Measurements from ENCODE around the gene TNFRSF21. TPM values are rescaled to one million over a fixed set of nuclear protein-coding genes. Genes with fewer than 3 reads are reported as not detected.
"Not testable (repeated sequence)": the region's sequence is repeated elsewhere in the genome, so short reads cannot be mapped to it uniquely, and the experiment has no call there.

TNFRSF21 gene
- total and polyA plus RNA-seq, 8 donors, result 14.8 to 55.8 (median 18.1) TPM

DNA sequence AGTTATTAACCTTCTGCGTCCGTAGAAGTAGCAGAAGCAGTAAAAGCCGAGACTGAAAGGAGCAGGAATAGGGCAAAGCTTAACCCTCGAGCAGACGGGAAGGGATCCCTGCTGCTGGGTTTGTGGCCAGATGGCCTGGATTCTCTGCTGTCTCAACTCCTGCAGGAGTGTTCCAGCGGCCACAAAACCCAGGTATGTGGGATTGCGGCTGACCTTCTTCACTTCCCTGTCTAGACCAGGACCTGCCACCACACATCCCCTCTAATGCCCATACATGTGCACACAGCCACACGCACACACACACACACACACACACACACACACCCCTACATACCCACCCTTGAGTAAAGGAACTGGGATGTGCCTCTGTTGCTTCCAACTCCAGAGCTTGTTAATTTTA lies 33.1 kb upstream of the TNFRSF21 start:
- Histone ChIP-seq H3K36me3 (no peaks in the 10 kb centered on the region), H3K4me1 (no peaks in the 10 kb centered on the region), H3K27ac (no peak overlapping the region), H3K27me3 (no peaks in the 10 kb centered on the region), H3K4me3 (no peak overlapping the region), H3K9me3 (no peaks in the 10 kb centered on the region)
- ATAC-seq, result no peak
- DNase-seq, result no peak
- TF ChIP-seq, protein P1, sequence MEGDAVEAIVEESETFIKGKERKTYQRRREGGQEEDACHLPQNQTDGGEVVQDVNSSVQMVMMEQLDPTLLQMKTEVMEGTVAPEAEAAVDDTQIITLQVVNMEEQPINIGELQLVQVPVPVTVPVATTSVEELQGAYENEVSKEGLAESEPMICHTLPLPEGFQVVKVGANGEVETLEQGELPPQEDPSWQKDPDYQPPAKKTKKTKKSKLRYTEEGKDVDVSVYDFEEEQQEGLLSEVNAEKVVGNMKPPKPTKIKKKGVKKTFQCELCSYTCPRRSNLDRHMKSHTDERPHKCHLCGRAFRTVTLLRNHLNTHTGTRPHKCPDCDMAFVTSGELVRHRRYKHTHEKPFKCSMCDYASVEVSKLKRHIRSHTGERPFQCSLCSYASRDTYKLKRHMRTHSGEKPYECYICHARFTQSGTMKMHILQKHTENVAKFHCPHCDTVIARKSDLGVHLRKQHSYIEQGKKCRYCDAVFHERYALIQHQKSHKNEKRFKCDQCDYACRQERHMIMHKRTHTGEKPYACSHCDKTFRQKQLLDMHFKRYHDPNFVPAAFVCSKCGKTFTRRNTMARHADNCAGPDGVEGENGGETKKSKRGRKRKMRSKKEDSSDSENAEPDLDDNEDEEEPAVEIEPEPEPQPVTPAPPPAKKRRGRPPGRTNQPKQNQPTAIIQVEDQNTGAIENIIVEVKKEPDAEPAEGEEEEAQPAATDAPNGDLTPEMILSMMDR (IDR thresholded peaks at IDR 0.05), result no peak
- intact Hi-C loops (cut with DNase I), result no loop called here

DNA sequence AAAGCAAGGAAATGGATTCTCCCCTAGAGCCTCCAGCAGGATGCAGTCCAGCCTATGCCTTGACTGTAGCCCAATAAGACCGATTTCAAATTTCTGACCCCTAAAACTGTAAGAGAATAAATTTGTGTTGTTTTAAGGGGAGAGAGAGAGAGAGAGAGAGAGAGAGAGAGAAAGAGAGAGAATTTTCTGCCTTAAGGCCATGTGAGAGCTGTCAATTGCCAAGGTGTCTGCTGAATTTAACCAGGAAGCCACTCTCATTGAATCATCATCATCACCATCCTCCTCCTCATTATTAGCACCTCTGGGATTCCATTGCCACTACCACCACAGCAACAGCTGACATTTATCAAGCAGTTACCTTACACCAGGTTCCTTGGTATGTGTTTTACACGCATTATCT lies 27.8 kb upstream of the TNFRSF21 start:
- DNase-seq (no peak), ATAC-seq (no peak)
- TF ChIP-seq, protein P1 (IDR thresholded peaks at IDR 0.05), result no peak
- Histone ChIP-seq H3K9me3 (peaks cover 0 to 3% of the 10 kb centered on the region in 2 donors), H3K4me3 (no peak overlapping the region), H3K36me3 (no peaks in the 10 kb centered on the region), H3K27ac (no peak overlapping the region), H3K27me3 (no peaks in the 10 kb centered on the region), H3K4me1 (peaks cover 0 to 3% of the 10 kb centered on the region in 2 donors)
- intact Hi-C loops (cut with DNase I), result no loop called here

DNA sequence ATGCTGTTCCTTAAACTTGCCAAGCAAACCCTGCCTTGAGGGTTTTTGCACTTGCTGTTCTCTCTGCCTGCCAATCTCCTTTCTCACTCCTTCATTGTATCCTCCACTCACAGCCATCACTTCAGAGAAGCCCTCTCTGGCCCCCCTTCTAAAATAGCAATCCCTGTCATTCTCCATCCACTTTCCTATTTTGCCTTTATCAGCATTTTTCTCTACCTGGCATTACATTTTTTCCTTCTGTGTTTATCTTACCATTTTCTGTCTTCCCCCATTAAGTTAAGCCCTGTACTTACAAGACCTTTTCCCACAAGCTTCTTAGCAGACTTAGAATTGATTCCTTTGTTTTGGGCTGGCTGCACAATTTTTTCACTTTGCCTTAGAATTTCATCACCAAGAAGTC lies 26.6 kb upstream of the TNFRSF21 start:
- Histone ChIP-seq H3K27ac (no peak overlapping the region), H3K4me3 (no peak overlapping the region), H3K9me3 (peaks cover 0 to 3% of the 10 kb centered on the region in 2 donors), H3K27me3 (no peaks in the 10 kb centered on the region), H3K36me3 (no peaks in the 10 kb centered on the region), H3K4me1 (peaks cover 0 to 3% of the 10 kb centered on the region in 2 donors)
- intact Hi-C loops (cut with DNase I), result no loop called here
- no peak for ATAC-seq
- DNase-seq, result no peak
- TF ChIP-seq, protein P1 (IDR thresholded peaks at IDR 0.05), result no peak

DNA sequence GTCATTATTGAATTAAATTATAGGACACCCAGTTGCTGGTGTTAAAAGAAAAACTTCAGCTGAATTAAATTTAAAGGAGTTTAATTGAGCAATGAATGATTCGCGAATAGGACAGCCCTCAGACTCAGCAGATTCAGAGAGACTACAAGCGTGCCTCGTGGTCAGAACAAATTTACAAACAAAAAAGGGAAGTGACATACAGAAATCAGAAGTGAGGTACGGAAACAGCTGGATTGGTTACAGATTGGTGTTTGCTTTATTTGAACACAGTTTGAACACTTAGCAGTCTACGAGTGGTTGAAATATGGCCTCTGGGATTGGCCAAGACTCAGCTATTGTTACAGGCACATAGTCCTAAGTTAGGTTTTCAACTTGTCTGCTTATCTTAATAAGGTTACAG lies 25.8 kb upstream of the TNFRSF21 start:
- Histone ChIP-seq H3K4me3 (no peak overlapping the region), H3K4me1 (peaks cover 0 to 3% of the 10 kb centered on the region in 2 donors), H3K27ac (no peak overlapping the region), H3K9me3 (peaks cover 0 to 3% of the 10 kb centered on the region in 2 donors), H3K36me3 (no peaks in the 10 kb centered on the region), H3K27me3 (no peaks in the 10 kb centered on the region)
- intact Hi-C loops (cut with DNase I), result no loop called here
- DNase-seq (peak in 1 of 4 donors; percentile 10), ATAC-seq (peak; percentile 36)
- TF ChIP-seq, protein P1 (IDR thresholded peaks at IDR 0.05), result no peak

DNA sequence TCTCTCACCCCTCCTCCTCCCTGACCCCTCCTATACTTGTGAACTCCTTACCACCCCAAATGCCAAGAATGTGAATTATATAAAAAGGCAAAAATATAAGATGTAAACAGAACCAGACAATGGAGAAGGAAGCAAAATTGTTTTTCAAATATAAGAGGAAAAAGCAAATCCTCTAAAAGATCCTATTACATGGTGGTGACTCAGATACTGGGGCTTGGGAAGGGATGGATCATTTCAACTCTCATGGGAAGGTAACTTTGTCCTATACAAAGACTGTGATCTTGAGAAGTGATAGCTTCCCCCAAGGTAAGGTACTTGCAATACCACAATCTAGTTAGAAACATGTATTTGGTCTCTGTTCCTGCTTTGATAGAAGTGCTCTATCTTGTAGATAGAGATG lies 24.6 kb upstream of the TNFRSF21 start:
- DNase-seq (no peak), ATAC-seq (no peak)
- intact Hi-C loops (cut with DNase I), result no loop called here
- Histone ChIP-seq H3K9me3 (peaks cover 0 to 3% of the 10 kb centered on the region in 2 donors), H3K27ac (no peak overlapping the region), H3K4me3 (no peak overlapping the region), H3K27me3 (no peaks in the 10 kb centered on the region), H3K4me1 (peaks cover 0 to 3% of the 10 kb centered on the region in 2 donors), H3K36me3 (no peaks in the 10 kb centered on the region)
- TF ChIP-seq, protein P1 (IDR thresholded peaks at IDR 0.05), result no peak

DNA sequence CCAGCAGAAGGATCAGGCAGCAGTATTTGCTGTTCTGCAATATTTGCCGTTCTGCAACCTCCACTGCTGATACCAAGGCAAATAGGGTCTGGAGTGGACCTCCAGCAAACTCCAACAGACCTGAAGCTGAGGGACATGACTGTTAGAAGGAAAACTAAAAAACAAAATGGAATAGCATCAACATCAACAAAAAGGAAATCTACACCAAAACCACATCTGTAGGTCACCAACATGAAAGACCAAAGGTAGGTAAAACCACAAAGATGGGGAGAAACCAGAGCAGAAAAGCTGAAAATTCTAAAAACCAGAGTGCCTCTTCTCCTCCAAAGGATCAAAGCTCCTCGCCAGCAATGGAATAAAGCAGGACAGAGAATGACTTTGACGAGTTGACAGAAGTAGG lies 18.9 kb upstream of the TNFRSF21 start:
- DNase-seq; H3K36me3 ChIP-seq; H3K27ac ChIP-seq; ATAC-seq; H3K4me3 ChIP-seq; H3K9me3 ChIP-seq; H3K27me3 ChIP-seq; intact Hi-C loops (cut with DNase I); H3K4me1 ChIP-seq: not testable (repeated sequence)

DNA sequence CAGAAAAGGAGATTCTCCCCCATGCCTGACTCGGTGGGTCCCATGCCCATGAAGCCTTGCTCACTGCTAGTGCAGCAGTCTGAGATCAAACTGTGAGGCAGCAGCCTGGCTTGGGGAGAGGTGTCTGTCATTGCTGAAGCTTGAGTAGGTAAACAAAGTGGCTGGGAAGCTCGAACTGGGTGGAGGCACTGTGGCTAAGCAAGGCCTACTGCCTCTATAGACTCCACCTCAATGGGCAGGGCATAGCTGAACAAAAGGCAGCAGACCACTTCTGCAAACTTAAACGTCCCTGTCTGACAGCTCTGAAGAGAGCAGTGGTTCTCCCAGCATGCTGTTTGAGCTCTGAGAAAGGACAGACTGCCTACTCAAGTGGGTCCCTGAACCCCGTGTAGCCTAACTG lies 18.4 kb upstream of the TNFRSF21 start:
- H3K9me3 ChIP-seq; ATAC-seq; H3K36me3 ChIP-seq; H3K4me3 ChIP-seq; H3K4me1 ChIP-seq; intact Hi-C loops (cut with DNase I); H3K27ac ChIP-seq; H3K27me3 ChIP-seq; DNase-seq: not testable (repeated sequence)

Measured in left lung (tissue), 10 donors.